Mononuclear cell (primary cell): ENCODE data around the gene NR3C2. TPM values are rescaled to one million over a fixed set of nuclear protein-coding genes. Genes with fewer than 3 reads are reported as not detected.

Source experiments
- H3K27me3 ChIP-seq: 2 replicates; pipeline ENCODE4 v1.6.0; 2011; ENCODE audit warnings: low read length, control low read depth; ENCODE audit not compliant: insufficient read depth
- H3K4me1 ChIP-seq: 2 replicates; pipeline ENCODE4 v1.5.1; 2011; ENCODE audit warnings: mild to moderate bottlenecking, low read length, control low read depth; ENCODE audit not compliant: insufficient read depth
- H3K4me3 ChIP-seq: 2 replicates; pipeline ENCODE4 v1.5.1; 2011; ENCODE audit warnings: mild to moderate bottlenecking, low read length, moderate library complexity
- H3K9me3 ChIP-seq: 2 replicates; pipeline ENCODE4 v1.5.1; 2011; ENCODE audit warnings: low read depth, mild to moderate bottlenecking, control low read depth, low read length
- total RNA-seq: library from RNA; depleted of rRNA; stranded (reverse); fragments of >200 nt; gene quantifications from one replicate; pipeline ENCODE4 v1.2.3, GENCODE V29; 2012

The NR3C2 gene
- 29.1 TPM for total RNA-seq

DNA sequence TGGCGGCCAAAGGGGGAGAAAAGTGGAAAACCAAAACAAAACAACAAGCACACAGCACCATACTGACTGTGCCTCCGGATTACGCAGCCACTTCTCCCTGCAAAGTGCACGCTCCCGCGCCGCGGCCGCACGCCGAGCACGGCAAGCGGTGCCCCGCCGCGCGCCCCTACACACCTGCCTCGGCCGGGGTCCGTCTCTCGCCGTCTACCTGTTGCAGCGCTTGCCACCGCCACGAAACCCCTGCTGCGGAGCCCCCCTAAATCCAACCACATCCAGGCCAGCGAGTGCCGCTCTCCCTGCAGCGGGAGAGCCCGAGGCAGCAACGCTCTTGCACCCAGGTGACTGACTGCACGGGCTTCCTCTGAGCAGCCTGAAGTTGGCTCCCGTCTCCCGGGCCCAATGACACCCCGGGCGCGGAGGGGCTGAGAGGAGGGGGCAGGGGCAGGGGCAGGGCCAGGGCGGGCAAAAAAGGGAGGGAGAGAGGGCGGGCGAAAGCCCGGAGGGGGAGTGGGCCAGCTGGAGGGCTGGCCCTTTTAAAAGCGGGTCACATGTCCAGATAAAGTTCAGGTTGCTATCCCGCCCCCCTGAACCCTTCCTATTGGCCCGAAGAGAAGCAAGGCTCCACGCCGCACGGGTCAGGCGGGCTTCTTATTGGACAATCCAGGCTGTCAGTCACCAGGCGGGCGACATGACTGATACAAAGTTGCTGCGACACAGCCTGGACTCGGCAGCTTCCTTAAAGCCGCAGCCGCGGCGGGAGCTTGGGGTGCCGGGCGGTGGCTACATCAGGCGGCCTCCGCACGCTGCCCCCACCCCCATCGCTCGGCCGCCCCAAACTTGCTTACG is at the start of gene NR3C2:
Gene NR3C2, minus strand, starts transcription at position 429 of the 846 bp plus-strand sequence.
- Histone ChIP-seq H3K27me3 (peaks cover 64% of the 10 kb centered on the region), H3K9me3 (no peaks in the 10 kb centered on the region), H3K4me3 (peak within 1 kb of the TSS; percentile 62), H3K4me1 (peaks cover 40% of the 10 kb centered on the region)

DNA sequence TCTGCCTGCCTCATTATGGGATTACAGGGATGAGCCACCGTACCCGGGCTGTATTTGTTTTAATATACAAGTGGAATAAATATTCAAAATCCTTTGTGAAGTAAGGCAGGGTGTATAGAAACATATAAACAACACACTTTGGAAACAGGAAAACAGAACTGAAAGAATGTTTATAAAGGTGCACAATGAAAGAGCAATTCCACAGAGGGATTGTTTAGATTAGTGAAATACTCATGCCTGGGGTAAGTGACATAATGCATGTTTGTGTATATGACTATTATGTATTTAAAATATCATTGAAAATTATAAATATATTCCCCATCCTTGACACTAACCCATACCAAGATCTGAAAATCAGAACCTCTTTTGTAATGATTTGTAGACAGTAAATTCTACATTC is 45.0 kb upstream of the NR3C2 start:
- no peaks in the 10 kb centered on the region for H3K9me3 ChIP-seq
- no peak overlapping the region for H3K4me3 ChIP-seq
- H3K4me1 ChIP-seq: no peaks in the 10 kb centered on the region
- no peaks in the 10 kb centered on the region for H3K27me3 ChIP-seq

DNA sequence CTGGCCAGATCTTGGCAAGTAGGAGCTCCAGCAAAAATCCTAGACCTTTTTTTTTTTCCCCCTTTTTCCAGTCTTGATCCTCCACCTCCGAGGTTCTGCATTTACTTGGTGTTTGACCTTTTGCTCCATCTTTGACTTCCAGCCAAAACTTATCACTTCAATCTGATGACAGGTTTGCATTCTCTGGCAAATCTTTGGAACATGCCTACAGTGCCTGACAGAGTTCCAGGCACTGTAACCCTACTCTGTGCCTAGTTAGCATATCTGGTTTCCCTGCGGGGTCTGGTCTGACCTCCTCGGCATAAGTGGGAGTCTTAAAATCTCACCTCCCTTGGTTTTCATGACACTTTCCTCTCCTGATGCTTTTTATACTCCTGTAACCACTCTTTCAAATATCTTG is 39.4 kb upstream of the NR3C2 start:
- Histone ChIP-seq H3K4me1 (no peaks in the 10 kb centered on the region), H3K9me3 (no peaks in the 10 kb centered on the region), H3K4me3 (no peak overlapping the region), H3K27me3 (no peaks in the 10 kb centered on the region)

DNA sequence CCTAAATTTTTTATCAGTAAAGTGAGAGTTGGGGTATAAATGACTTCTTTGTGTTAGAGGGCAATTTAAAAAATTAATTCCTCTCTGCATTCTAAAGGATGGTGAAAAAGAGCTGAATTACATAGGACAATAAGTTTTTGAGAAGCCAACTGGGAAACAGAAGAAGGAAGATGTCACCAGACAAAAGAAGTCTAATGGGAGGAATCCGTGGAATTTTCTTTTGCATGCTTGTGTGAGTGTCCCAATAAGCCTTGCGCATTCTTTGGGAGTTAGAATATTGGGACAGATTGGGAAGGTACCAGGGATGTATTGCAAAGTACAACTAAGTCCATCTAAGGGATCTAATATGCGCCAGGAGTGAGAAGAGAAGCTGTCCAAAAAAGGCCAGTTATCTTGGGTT is 35.1 kb upstream of the NR3C2 start:
- no peaks in the 10 kb centered on the region for H3K4me1 ChIP-seq
- H3K9me3 ChIP-seq: peaks cover 6% of the 10 kb centered on the region
- no peaks in the 10 kb centered on the region for H3K27me3 ChIP-seq
- H3K4me3 ChIP-seq: no peak overlapping the region

DNA sequence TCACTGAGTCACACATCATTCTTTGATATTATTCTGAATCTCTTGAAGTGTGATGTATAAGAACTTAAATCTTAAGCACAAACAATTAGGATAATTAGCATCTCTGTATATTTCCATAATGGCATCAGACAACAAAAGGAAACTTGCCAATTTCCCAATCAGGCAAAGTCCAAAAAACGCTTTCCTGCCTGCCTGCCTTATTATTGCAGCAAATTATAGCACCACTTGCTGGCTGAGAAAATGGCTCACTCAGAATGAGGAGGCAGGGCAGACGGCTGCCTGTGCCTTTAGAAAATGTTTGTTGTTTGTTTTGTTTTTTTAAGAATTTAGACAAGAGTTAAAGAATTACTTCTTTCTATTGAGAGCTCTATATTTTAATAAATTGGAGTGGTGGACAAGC is 27.7 kb upstream of the NR3C2 start:
- peaks cover 1% of the 10 kb centered on the region for H3K9me3 ChIP-seq
- H3K4me3 ChIP-seq: no peak overlapping the region
- H3K4me1 ChIP-seq: no peaks in the 10 kb centered on the region
- H3K27me3 ChIP-seq: peaks cover 3% of the 10 kb centered on the region

DNA sequence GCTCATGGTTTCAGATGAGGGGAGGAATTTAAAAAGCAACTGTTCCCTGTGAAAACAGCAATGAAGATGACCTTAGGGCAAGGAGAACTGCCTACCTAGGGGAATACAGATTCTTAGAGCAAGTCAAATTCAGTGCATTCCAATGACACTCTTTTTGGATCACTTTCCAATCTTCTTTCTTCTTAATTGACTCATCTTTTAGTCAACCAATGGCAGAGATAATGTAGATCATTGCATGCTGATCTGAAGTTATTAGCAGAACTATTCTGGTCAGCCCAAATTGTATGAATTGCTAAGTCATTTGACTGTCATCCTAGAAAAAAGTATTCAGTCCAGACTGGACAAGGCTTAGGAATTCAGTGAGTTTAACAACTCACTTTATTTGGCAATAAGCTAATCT is 12.6 kb upstream of the NR3C2 start:
- H3K4me3 ChIP-seq: no peak overlapping the region
- no peaks in the 10 kb centered on the region for H3K4me1 ChIP-seq
- H3K9me3 ChIP-seq: no peaks in the 10 kb centered on the region
- peaks cover 3% of the 10 kb centered on the region for H3K27me3 ChIP-seq

DNA sequence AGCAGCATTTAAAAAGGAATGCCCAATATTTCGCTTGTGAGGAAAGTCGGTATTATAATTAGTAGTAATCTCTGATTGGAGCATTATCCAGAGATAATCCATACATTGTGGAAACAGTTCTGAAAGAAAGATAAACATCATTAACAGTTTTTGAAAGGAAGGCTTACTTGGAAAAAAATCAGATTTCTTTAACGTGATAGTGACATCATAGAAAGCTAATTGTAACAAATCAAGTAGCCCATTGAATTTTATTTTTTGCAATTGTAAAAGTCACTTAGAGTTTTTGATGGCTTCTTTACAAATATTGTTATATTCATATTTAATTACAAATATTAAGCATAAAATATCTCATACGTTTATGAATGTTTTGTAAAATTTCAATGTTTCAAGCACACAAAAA is 11.6 kb upstream of the NR3C2 start:
- peaks cover 9% of the 10 kb centered on the region for H3K27me3 ChIP-seq
- no peak overlapping the region for H3K4me3 ChIP-seq
- no peaks in the 10 kb centered on the region for H3K4me1 ChIP-seq
- H3K9me3 ChIP-seq: no peaks in the 10 kb centered on the region

DNA sequence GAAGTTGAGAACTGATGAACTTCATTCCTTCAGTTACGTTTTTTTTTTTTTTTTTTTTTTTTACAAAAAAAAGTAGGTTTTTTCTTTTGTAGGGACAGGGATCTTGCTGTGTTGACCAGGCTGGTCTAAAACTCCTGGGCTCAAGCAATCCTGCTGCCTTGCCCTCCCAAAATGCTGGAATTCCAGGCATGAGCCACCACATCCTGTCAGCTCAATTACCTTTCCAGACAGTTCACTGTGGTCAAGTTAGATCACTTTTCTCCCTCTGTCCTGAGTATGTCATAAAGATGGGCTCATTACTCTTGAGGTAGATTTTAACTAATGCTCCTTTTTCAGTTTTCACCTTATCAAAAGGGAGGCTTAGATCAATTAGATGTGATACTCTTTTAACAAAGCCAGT is 10.8 kb upstream of the NR3C2 start:
- Histone ChIP-seq H3K9me3 (no peaks in the 10 kb centered on the region), H3K27me3 (peaks cover 18% of the 10 kb centered on the region), H3K4me3 (no peak overlapping the region), H3K4me1 (no peaks in the 10 kb centered on the region)

DNA sequence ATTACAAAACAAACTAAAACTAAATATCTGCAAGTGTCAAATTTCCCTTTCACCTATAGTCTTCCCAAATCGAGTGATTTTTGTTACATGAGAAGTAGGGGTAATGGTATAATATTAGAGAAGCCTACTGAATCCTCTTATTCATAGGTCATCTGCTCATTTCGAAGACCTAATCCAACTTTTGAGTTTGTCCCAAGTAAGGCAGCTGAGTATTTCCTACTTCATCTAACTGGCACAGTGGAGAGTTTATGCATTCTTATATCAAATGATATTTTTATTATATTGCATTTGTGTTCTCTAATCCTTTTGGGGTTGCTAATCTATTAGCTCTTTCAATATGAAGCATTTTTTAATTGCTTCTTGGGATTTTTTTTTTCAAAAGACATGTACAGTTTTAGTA is 7.7 kb upstream of the NR3C2 start:
- H3K27me3 ChIP-seq: peaks cover 42% of the 10 kb centered on the region

DNA sequence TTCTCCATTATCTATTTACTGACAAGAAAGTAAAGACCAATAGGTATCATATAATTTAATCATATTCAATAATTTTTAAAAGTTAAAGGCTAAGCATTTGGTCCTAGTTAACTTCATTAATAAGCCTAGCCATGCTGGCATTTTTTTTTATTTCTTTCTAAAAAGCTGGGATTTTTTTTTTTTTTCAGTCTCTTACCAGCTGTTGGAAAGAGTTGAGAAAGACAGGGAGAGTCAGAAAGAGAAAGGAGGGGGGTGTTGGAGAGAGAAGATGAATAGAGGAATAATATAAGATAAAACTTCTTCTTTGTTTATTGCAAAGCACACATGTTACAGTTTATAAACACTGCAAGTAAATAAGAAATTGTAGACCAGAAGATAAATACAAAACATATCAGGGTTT is 5.9 kb upstream of the NR3C2 start:
- Histone ChIP-seq H3K27me3 (peaks cover 48% of the 10 kb centered on the region), H3K4me1 (peaks cover 32% of the 10 kb centered on the region), H3K9me3 (no peaks in the 10 kb centered on the region), H3K4me3 (no peak overlapping the region)

More for the DNA sequence above, 7.7 kb upstream of the NR3C2 start:
- Histone ChIP-seq H3K9me3 (no peaks in the 10 kb centered on the region), H3K4me1 (peaks cover 15% of the 10 kb centered on the region), H3K4me3 (no peak overlapping the region)

DNA sequence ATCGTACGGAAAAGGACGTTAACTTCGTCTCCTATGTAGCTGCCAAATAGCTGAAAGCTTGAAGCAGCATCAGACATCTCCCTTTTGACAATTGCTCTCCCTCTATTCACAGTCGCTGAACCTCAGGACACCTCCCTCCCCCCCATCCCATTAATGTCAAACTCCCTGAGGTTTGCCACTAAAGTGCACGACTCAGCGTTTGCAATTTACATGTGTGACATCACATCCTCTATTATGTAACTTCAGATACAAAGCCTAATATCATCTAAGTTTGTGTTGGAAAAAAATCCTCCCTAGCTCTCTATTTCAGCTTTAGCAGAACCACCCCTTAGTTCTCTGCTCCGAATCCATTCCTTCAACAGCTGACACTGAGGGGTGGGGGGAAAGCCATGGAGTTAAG is 5.5 kb upstream of the NR3C2 start:
- H3K27me3 ChIP-seq: peaks cover 52% of the 10 kb centered on the region
- peaks cover 35% of the 10 kb centered on the region for H3K4me1 ChIP-seq
- no peaks in the 10 kb centered on the region for H3K9me3 ChIP-seq
- no peak overlapping the region for H3K4me3 ChIP-seq

DNA sequence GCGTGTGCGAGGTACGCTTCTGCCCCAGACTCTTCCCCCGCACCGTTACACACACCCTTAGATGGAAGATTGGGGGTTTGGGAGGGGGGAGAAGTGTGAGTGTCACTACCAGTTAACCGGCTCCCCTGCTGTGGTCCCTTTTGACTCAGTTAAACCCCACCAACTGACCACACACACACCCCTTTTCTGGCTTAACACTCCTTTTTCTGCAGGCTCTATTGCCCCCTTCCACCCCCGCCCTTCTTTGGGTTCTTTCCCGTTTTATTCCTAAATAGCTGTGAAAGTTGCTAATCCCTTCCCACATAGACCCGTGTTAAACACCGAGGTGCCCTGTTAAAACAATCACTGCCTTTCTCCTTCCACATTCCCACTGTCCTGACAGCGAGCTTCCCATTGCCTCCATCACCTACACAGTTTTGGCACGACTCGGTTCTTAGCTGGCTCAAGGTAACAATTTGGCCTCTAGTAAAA is 3.7 kb upstream of the NR3C2 start:
- peaks cover 63% of the 10 kb centered on the region for H3K27me3 ChIP-seq
- H3K4me1 ChIP-seq: peaks cover 43% of the 10 kb centered on the region
- H3K9me3 ChIP-seq: no peaks in the 10 kb centered on the region
- H3K4me3 ChIP-seq: peak overlapping the region; percentile 62

DNA sequence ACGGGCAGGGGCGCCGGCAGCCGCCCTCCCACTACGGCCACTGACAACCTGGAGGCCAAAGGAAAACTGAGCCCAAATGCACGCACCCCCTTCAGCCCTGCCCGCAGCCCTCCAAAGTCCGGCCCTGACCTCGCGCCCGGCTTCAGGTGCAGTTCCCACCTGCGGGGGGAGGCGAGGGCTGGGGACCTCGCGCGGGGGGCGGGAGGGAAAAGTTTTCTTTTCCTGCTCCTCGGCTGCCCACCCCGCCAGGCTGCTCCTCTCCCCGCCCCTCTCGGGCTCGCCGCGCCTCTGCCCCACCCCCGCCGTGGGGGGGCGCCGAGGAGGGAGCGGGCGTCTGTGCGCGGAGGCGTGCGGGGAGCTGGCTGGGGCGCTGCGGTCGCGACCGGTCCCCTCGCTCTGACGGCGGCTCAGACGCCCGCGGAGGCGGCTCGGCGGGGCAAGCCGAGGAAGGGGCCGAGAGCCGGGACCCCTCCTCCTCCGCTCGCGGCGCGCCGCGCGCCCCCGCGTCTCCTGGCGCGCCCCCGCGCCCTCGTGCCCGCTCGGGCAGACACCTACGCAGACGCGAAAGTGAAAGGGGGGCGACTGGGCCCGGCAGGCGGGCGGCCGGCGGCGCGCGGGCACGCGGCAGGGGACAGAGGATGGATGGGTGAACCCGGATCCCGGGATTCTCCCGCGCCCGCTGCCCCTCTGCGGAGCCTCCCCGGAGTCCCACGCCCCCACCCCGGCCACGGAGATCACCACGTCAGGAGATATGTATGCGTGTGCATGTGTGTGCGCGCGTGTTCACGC is 3.1 kb upstream of the NR3C2 start:
- peaks cover 70% of the 10 kb centered on the region for H3K27me3 ChIP-seq
- peaks cover 43% of the 10 kb centered on the region for H3K4me1 ChIP-seq
- H3K4me3 ChIP-seq: peak overlapping the region; percentile 62
- no peaks in the 10 kb centered on the region for H3K9me3 ChIP-seq

DNA sequence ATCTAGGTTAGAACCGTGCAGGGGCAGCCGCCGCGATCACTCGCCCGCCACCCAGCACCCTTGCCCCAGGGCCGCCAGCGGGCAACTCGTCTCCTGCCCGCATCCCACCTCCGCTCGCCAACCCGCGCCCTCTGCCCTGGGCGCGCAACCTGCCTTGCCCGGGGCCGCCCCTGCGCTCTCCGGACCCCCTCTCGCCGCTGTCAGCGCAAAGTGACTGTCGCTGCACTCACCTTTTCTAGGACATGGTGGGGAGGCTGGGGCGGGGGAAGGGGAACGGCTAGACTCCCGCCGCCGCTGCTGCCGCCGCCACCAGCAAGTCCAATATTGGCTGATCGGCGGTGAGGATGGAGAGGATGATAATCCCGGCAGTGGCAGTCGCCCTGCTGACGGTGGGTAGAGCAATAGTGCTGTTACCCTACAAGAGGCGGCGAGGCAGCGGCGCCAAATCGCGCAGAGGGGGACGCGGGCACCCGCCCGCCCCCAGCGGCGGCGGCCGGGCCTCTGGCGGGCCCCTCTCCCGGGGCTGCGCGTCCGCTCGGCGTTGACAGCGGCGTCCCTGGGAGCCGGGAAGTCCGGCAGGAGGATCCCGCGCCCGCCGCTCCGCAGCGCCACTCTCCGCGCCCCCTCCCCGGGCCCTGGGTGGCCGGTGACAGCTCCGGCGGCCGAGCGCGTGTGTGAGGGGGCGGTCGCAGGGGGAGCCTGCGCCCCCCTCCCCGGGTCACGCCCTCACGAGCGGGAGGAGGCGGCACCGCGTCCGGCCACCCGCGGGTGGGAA is 2.3 kb upstream of the NR3C2 start:
- Histone ChIP-seq H3K4me1 (peaks cover 44% of the 10 kb centered on the region), H3K4me3 (peak overlapping the region; percentile 62), H3K9me3 (no peaks in the 10 kb centered on the region), H3K27me3 (peaks cover 71% of the 10 kb centered on the region)
